ENCODE results near the gene RAI1. TPM values are rescaled to one million over a fixed set of nuclear protein-coding genes. Genes with fewer than 3 reads are reported as not detected.
A peak's percentile ranks its signal among the peaks of the same experiment; 100 is the strongest.

Gene RAI1
- total RNA-seq, 4 donors from 2014 or later: 17.0 to 36.3 (median 22.3) TPM

GRCh38 chr17:17846645-17847044 lies 165.4 kb downstream of the RAI1 start:
- Histone ChIP-seq H3K36me3 (peaks cover 0 to 59% (median 4%) of the 10 kb centered on the region in 3 donors), H3K27ac (no peak overlapping the region), H3K9me3 (no peaks in the 10 kb centered on the region), H3K4me1 (peaks cover 28 to 83% (median 40%) of the 10 kb centered on the region in 3 donors), H3K27me3 (no peaks in the 10 kb centered on the region), H3K4me3 (no peak overlapping the region)
- TF ChIP-seq POLR2A (IDR thresholded peaks at IDR 0.05): no peak
- TF ChIP-seq CTCF (IDR thresholded peaks at IDR 0.05): no peak
- intact Hi-C loops (cut with DNase I): no loop called here
- no peak for DNase-seq
- 83% methylated on average over 1 of the region's 8 CpGs; no CpG with 5 or more reads in 1 of the 2 donors for WGBS, 2 donors

GRCh38 chr17:17847118-17847689 lies 165.9 kb downstream of the RAI1 start:
- TF ChIP-seq POLR2A (IDR thresholded peaks at IDR 0.05): no peak
- TF ChIP-seq CTCF (IDR thresholded peaks at IDR 0.05): no peak
- Histone ChIP-seq H3K4me3 (no peak overlapping the region), H3K27ac (no peak overlapping the region), H3K4me1 (peaks cover 24 to 78% (median 35%) of the 10 kb centered on the region in 3 donors), H3K9me3 (no peaks in the 10 kb centered on the region), H3K36me3 (peaks cover 0 to 65% (median 4%) of the 10 kb centered on the region in 3 donors), H3K27me3 (no peaks in the 10 kb centered on the region)
- 0 to 81% methylated on average over 1 to 9 of the region's 17 CpGs for WGBS, 2 donors
- intact Hi-C loops (cut with DNase I): no loop called here
- DNase-seq: no peak

- peaks cover 24 to 73% (median 29%) of the 10 kb centered on the region in 3 donors for H3K4me1 ChIP-seq
- WGBS, 2 donors: 91 to 94% methylated on average over 3 to 4 of the region's 5 CpGs
- peak overlapping the region in 2 of 4 donors; percentile 66 to 82 for H3K27ac ChIP-seq
- DNase-seq: no peak
- H3K27me3 ChIP-seq: no peaks in the 10 kb centered on the region
- H3K36me3 ChIP-seq: peaks cover 0 to 69% (median 4%) of the 10 kb centered on the region in 3 donors
- H3K9me3 ChIP-seq: no peaks in the 10 kb centered on the region
- TF ChIP-seq POLR2A (IDR thresholded peaks at IDR 0.05) (no peak), CTCF (IDR thresholded peaks at IDR 0.05) (no peak)
- intact Hi-C loops (cut with DNase I): no loop called here
- no peak overlapping the region for H3K4me3 ChIP-seq
These were observed 166.5 kb downstream of the RAI1 start for GRCh38 chr17:17847726-17848125.

- WGBS, 2 donors: 50 to 94% methylated on average over 1 to 2 of the region's 10 CpGs
- DNase-seq: no peak
- TF ChIP-seq CTCF (IDR thresholded peaks at IDR 0.05) (no peak), POLR2A (IDR thresholded peaks at IDR 0.05) (no peak)
- Histone ChIP-seq H3K4me3 (no peak overlapping the region), H3K4me1 (peaks cover 23 to 73% (median 24%) of the 10 kb centered on the region in 3 donors), H3K27ac (peak overlapping the region in 3 of 4 donors; percentile 66 to 82 (median 79)), H3K9me3 (no peaks in the 10 kb centered on the region), H3K36me3 (peaks cover 0 to 76% (median 4%) of the 10 kb centered on the region in 3 donors), H3K27me3 (no peaks in the 10 kb centered on the region)
- intact Hi-C loops (cut with DNase I): no loop called here
These were observed 167.2 kb downstream of the RAI1 start for GRCh38 chr17:17848311-17849082.

All from esophagus squamous epithelium (tissue), 5 donors.